ENCODE data around the gene ADGRL3.

The ADGRL3 gene

DNA sequence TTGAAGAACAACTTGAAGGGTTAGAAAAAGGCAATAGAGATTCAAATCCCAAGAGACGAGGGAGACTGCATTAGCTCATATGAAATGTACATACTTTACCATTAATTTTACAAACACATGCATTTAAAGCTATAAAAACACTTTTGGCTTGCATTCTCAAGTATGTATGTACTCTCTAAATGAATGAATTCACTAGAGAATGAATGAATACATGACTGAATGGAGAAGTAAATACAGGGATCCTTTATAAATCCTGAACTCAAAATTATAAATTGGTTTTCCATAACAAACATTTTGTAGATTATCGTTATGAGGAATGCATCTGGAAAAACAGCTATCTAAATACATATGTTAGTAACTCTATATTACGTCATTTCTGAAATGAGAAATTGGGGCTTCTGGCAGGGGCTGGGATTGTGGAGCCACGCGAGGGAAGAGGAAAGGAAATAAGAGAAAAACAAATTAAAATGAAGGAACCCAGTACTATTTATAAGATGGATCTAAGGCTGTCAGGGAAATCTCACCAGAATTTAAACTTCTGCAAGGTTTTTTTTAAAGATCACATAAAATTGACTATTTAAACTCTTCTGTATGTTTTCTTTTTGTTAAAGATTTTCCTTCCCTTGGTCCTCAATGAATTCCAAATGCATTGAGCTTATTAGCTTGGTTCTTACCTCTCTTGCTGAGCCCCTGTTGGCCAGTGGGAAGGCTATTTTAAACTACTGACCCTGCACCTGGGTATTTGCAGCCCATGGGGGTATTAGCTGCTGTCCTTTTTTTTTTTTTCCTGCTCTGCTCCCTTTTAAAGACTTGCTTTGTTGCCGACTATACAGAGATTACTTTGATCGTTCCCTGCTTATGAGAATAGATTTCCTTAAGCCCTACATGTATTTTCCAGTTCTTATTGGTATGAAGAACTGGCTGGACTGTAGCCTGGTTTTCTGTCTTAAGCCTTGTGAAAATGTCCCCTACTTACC is 207.8 kb downstream of the ADGRL3 start:
- no peak overlapping the region for H3K4me3 ChIP-seq (ENCODE audit: low read depth, low read length)
- TF ChIP-seq CTCF (IDR thresholded peaks at IDR 0.05; ENCODE audit: low read depth, low read length), result no peak

DNA sequence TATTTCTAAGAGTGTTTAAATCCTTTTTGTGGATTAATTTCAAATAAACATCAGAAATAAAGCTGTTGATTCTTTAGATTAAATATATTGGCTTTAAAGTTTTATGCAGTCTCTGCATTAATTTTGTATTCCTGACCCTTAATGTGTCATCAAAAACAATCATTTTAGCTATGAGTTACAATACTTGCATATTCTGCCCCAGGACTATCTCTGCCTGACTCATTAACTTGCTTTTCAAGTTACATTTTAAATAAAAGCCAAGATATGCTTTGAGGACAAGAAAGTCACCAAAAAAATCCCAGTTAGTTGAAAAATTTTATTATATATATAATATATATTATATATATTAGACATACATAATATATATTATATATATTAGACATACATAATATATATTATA is 208.7 kb downstream of the ADGRL3 start:
- no peak overlapping the region for H3K4me3 ChIP-seq (ENCODE audit: low read depth, low read length)
- no peak for TF ChIP-seq CTCF (IDR thresholded peaks at IDR 0.05; ENCODE audit: low read depth, low read length)

- TF ChIP-seq CTCF (IDR thresholded peaks at IDR 0.05; ENCODE audit: low read depth, low read length), result no peak
- no peak overlapping the region for H3K4me3 ChIP-seq (ENCODE audit: low read depth, low read length)
These were observed 211.1 kb downstream of the ADGRL3 start for GRCh38 chr4:61411241-61411640.

DNA sequence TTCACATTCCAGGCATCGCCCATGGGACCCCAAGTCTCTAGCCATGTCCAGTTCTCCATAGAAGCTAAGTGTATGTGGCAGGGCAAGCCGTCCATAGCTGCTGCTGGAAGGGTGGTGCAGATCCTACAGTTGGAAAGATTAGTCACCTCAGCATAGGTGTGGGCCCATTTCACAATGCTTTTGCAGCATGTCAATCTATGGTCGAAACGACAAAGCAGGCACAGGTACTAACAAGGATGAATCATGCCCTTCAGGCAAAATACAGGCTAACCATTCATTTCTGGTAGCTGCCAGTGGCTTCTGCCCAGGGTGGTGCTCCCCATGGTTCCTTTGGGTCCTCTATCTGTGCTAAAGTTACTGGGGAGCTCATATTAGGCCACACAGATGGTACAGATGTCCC is 225.2 kb downstream of the ADGRL3 start:
- H3K4me3 ChIP-seq (ENCODE audit: low read depth, low read length), result no peak overlapping the region
- TF ChIP-seq CTCF (IDR thresholded peaks at IDR 0.05; ENCODE audit: low read depth, low read length), result no peak

DNA sequence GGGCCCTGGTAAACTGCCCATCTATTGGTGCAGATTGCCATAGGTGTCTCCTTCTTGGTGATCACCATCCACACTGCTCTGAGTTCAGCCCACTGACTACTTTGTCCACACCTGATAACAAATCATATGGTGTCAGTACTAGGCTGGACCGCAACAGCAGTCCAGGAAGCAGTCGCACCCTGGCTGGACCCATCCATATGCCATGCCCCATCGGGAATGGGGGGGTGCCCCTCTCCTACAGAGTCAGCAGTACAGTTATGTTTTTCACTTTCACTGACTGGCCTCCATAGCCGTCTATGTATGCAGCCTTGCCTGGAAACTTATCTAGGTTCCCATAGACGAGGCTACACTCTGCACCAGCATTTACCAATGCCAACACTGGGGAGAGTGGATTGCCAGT is 226.1 kb downstream of the ADGRL3 start:
- TF ChIP-seq CTCF (IDR thresholded peaks at IDR 0.05; ENCODE audit: low read depth, low read length), result no peak
- H3K4me3 ChIP-seq (ENCODE audit: low read depth, low read length), result no peak overlapping the region

GRCh38 chr4:61427099-61427817 is 227.1 kb downstream of the ADGRL3 start:
- no peak for TF ChIP-seq CTCF (IDR thresholded peaks at IDR 0.05; ENCODE audit: low read depth, low read length)
- no peak overlapping the region for H3K4me3 ChIP-seq (ENCODE audit: low read depth, low read length)

Measured in WI38 (cell line).